Nucleus accumbens (tissue), 56 donors: ENCODE data around the gene SPATA4.
"Not testable (repeated sequence)": the region's sequence is repeated elsewhere in the genome, so short reads cannot be mapped to it uniquely, and the experiment has no call there.

Source experiments
- DNase-seq, 56 donors: peaks; one replicate each; lab custom pipeline; 2025; lab: John Stamatoyannopoulos, UW

SPATA4 gene

GRCh38 chr4:176195184-176195978 lies at the start of gene SPATA4:
SPATA4 (minus strand) TSS chr4:176195585; CDS start chr4:176195562, 23 bp downstream.
- DNase-seq: peak; percentile 45 to 96 (median 88)

- DNase-seq: no peak
Observed at GRCh38 chr4:176242764-176243347, 47.5 kb upstream of the SPATA4 start.

- DNase-seq: no peak
Observed at GRCh38 chr4:176241703-176242102, 46.3 kb upstream of the SPATA4 start.

GRCh38 chr4:176238826-176239225 lies 43.4 kb upstream of the SPATA4 start:
- DNase-seq: no peak

- no peak for DNase-seq
Observed at GRCh38 chr4:176238157-176238610, 42.8 kb upstream of the SPATA4 start.

- no peak for DNase-seq
Observed at GRCh38 chr4:176236946-176237345, 41.6 kb upstream of the SPATA4 start.

GRCh38 chr4:176230836-176231235 lies 35.5 kb upstream of the SPATA4 start:
- no peak for DNase-seq

GRCh38 chr4:176229645-176230044 lies 34.3 kb upstream of the SPATA4 start:
- DNase-seq: no peak

- DNase-seq: no peak
Observed at GRCh38 chr4:176226736-176227135, 31.4 kb upstream of the SPATA4 start.

- DNase-seq: no peak
Observed at GRCh38 chr4:176223561-176223960, 28.2 kb upstream of the SPATA4 start.

GRCh38 chr4:176222149-176222548 lies 26.8 kb upstream of the SPATA4 start:
- DNase-seq: no peak

GRCh38 chr4:176217510-176217909 lies 22.1 kb upstream of the SPATA4 start:
- no peak for DNase-seq

- DNase-seq: not testable (repeated sequence)
Observed at GRCh38 chr4:176212351-176212750, 17.0 kb upstream of the SPATA4 start.

GRCh38 chr4:176210579-176211296 lies 15.4 kb upstream of the SPATA4 start:
- no peak for DNase-seq

- no peak for DNase-seq
Observed at GRCh38 chr4:176210101-176210500, 14.7 kb upstream of the SPATA4 start.

GRCh38 chr4:176209535-176209934 lies 14.2 kb upstream of the SPATA4 start:
- DNase-seq: no peak

- no peak for DNase-seq
Observed at GRCh38 chr4:176207839-176208238, 12.5 kb upstream of the SPATA4 start.

- DNase-seq: no peak
Observed at GRCh38 chr4:176205299-176205698, 9.9 kb upstream of the SPATA4 start.

- no peak for DNase-seq
Observed at GRCh38 chr4:176198316-176198903, 3.0 kb upstream of the SPATA4 start.

GRCh38 chr4:176193938-176194337 lies 1.4 kb downstream of the SPATA4 start:
- no peak for DNase-seq

GRCh38 chr4:176193126-176193525 lies 2.3 kb downstream of the SPATA4 start:
- DNase-seq: no peak
